AG04450 (cell line): ENCODE measurements around the gene SLC19A1. TPM values are rescaled to one million over a fixed set of nuclear protein-coding genes. Genes with fewer than 3 reads are reported as not detected.

Experiments used
- CTCF ChIA-PET: fragments of 300-600, 350-600 bp; formaldehyde crosslinking; extraction: SDS; loops from one replicate; lab custom pipeline; 2022; ENCODE audit warnings: antibody characterized with exemption, inconsistent platforms; lab: Charles Lee
- POLR2A ChIA-PET: fragments of 350-600 bp; formaldehyde crosslinking; extraction: SDS; loops from one replicate; lab custom pipeline; 2021; ENCODE audit warnings: antibody characterized with exemption, inconsistent platforms; lab: Yijun Ruan, JAX
- DNase-seq: peaks from one replicate; pipeline ENCODE4 v3.0.0-alpha.2; 2011; ENCODE audit warnings: low read depth, low spot score
- H3K27ac ChIP-seq: one replicate; pipeline ENCODE4 v1.5.1; 2012; ENCODE audit warnings: low read depth, low read length, control low read depth
- H3K27me3 ChIP-seq: one replicate; pipeline ENCODE4 v1.6.0; 2012; ENCODE audit warnings: low read length; ENCODE audit not compliant: control insufficient read depth, insufficient read depth
- H3K4me3 ChIP-seq: 2 replicates; pipeline ENCODE4 v1.5.1; 2011; ENCODE audit warnings: mild to moderate bottlenecking, low read depth, low read length, control low read depth
- H3K9me3 ChIP-seq: 2 replicates; pipeline ENCODE4 v1.5.1; 2012; ENCODE audit warnings: low read length; ENCODE audit not compliant: control insufficient read depth, insufficient read depth
- polyA plus RNA-seq: library from polyadenylated mRNA; depleted of rRNA; stranded (reverse); fragments of >200 nt; gene quantifications from 2 replicates; pipeline ENCODE4 v1.2.3, GENCODE V29; 2011
- TF ChIP-seq, protein P1 (sequence below): IDR thresholded peaks from 2 replicates; pipeline ENCODE4 v1.5.1; 2011; ENCODE audit warnings: low read depth, low read length, control low read depth, inconsistent platforms

Gene SLC19A1
- polyA plus RNA-seq, 1 experiment: 4.4 TPM

DNA sequence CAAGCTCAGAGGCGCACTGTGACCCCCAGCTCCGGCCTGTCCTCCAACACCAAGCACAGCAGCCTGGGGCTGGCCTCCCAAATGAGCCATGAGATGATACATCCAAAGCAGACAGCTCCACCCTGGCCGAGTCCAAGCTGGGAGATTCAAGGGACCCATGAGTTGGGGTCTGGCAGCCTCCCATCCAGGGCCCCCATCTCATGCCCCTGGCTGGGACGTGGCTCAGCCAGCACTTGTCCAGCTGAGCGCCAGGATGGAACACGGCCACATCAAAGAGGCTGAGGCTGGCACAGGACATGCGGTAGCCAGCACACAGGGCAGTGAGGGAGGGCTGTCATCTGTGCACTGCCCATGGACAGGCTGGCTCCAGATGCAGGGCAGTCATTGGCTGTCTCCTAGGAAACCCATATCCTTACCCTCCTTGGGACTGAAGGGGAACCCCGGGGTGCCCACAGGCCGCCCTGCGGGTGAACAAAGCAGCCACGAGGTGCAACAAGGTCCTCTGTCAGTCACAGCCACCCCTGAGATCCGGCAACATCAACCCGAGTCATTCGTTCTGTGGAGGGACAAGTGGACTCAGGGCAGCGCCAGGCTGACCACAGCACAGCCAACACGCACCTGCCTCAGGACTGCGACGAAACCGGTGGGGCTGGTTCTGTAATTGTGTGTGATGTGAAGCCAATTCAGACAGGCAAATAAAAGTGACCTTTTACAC lies 29.1 kb downstream of the SLC19A1 start:
- ChIA-PET CTCF (no interaction called here), POLR2A (no interaction called here)
- no peaks in the 10 kb centered on the region; the same call in 1 of the 2 replicates for H3K9me3 ChIP-seq
- no peak for DNase-seq
- H3K27me3 ChIP-seq: no peaks in the 10 kb centered on the region
- H3K4me3 ChIP-seq: no peak overlapping the region
- TF ChIP-seq, protein P1, sequence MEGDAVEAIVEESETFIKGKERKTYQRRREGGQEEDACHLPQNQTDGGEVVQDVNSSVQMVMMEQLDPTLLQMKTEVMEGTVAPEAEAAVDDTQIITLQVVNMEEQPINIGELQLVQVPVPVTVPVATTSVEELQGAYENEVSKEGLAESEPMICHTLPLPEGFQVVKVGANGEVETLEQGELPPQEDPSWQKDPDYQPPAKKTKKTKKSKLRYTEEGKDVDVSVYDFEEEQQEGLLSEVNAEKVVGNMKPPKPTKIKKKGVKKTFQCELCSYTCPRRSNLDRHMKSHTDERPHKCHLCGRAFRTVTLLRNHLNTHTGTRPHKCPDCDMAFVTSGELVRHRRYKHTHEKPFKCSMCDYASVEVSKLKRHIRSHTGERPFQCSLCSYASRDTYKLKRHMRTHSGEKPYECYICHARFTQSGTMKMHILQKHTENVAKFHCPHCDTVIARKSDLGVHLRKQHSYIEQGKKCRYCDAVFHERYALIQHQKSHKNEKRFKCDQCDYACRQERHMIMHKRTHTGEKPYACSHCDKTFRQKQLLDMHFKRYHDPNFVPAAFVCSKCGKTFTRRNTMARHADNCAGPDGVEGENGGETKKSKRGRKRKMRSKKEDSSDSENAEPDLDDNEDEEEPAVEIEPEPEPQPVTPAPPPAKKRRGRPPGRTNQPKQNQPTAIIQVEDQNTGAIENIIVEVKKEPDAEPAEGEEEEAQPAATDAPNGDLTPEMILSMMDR: no peak
- no peak overlapping the region for H3K27ac ChIP-seq

DNA sequence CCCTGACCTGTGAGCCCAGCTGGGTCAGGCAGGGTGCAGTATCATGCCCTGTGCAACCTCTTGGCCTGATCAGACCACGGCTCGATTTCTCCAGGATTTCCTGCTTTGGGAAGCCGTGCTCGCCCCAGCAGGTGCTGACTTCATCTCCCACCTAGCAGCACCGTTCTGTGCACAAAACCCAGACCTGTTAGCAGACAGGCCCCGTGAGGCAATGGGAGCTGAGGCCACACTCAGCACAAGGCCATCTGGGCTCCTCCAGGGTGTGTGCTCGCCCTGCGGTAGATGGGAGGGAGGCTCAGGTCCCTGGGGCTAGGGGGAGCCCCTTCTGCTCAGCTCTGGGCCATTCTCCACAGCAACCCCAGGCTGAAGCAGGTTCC lies 29.6 kb downstream of the SLC19A1 start:
- CTCF ChIA-PET: no interaction called here
- POLR2A ChIA-PET: no interaction called here
- Histone ChIP-seq H3K27ac (no peak overlapping the region), H3K27me3 (no peaks in the 10 kb centered on the region), H3K4me3 (no peak overlapping the region), H3K9me3 (no peaks in the 10 kb centered on the region; the same call in 1 of the 2 replicates)
- DNase-seq: no peak
- TF ChIP-seq, protein P1: no peak

DNA sequence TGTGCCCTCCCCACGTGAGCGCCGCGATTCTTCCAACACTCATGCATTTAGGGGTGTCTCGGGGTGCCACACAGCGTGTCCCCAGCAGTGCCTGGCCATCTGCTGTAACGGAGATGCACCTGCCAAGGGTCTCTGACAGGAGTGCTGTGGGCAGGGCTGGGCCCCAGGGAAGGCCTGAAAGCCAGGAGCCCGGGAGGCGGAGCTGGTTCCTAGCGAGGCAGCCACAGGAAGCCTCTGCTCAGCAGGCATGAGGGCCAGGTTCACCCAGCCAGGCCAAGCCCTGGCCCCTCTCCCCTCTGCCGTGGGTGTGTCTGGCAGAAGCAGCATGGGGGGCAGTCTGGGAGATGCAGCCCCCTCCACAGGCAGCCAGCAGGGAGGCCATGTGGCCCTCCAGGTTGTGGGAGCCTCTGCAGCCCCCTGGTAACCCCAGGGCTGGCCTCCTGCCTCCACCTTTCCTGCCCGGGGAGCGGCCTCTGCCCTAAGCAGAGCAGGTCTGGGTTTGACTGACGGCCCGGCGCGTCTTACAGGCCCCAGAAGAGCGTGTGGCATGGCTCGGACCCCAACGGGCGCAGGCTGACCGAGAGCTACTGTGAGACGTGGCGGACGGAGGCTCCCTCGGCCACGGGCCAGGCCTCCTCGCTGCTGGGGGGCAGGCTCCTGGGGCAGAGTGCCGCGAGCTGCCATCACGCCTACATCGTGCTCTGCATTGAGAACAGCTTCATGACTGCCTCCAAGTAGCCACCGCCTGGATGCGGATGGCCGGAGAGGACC lies 30.4 kb downstream of the SLC19A1 start:
- TF ChIP-seq, protein P1: no peak
- Histone ChIP-seq H3K27ac (no peak overlapping the region), H3K9me3 (no peaks in the 10 kb centered on the region; the same call in 1 of the 2 replicates), H3K27me3 (no peaks in the 10 kb centered on the region), H3K4me3 (no peak overlapping the region)
- ChIA-PET POLR2A (no interaction called here), CTCF (no interaction called here)
- no peak for DNase-seq

DNA sequence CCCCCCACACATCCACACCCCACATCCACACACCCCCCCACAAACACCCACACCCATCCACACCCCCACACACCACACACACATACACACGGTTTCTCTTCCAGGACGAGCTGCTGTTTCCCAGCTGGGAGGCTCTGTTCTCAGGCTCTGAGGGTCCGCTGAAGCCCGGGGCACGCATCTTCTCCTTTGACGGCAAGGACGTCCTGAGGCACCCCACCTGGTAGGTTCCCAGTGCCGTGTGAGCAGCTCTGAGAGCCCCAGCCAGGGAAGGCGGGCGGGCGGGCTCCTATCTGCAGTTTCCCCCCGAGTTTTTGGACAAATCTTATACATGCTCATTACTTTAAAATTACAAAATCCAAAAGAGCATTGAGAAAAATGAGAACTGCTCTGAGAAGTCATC lies 31.2 kb downstream of the SLC19A1 start:
- TF ChIP-seq, protein P1: no peak
- Histone ChIP-seq H3K27me3 (no peaks in the 10 kb centered on the region), H3K27ac (no peak overlapping the region), H3K9me3 (no peaks in the 10 kb centered on the region; the same call in 1 of the 2 replicates), H3K4me3 (no peak overlapping the region)
- CTCF ChIA-PET: no interaction called here
- no peak for DNase-seq
- POLR2A ChIA-PET: no interaction called here

DNA sequence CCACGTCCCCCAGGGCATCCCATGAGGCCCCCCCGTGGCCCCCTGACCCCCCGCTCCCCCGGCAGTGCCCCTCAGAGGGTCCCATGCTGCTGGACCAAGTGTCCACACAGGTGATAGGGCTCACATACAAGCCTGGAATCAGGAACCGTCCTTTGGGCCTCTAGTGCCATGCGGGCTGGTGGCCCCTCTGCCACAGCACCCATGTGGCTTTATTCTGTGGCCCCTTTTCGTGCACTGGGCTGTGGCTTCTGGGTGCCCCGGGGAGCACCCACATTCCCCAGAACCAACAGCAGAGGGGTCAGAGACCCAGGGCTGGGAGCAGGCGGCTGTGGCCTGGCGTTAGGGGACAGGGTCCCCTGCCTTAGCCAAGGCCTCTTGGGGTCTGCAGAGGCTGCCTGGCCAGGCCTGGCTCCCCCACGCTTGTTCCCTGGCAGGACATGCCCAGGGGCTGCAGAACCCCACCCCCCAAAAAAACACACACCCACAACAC lies 31.7 kb downstream of the SLC19A1 start:
- ChIA-PET POLR2A (no interaction called here), CTCF (no interaction called here)
- Histone ChIP-seq H3K27me3 (no peaks in the 10 kb centered on the region), H3K4me3 (no peak overlapping the region), H3K27ac (no peak overlapping the region), H3K9me3 (no peaks in the 10 kb centered on the region; the same call in 1 of the 2 replicates)
- TF ChIP-seq, protein P1: no peak
- DNase-seq: no peak
